Liver (tissue), 9 donors: ENCODE measurements around the gene TREX2. TPM values are rescaled to one million over a fixed set of nuclear protein-coding genes. Genes with fewer than 3 reads are reported as not detected.
"Not testable (repeated sequence)": the region's sequence is repeated elsewhere in the genome, so short reads cannot be mapped to it uniquely, and the experiment has no call there.

ENCODE experiments used
- DNase-seq: peaks from one replicate; pipeline ENCODE4 v3.0.0-alpha.2; 2017; ENCODE audit warnings: low spot score
- H3K27ac ChIP-seq, 2 donors: one replicate each; pipeline ENCODE4 v1.7.0; 2013; ENCODE audit warnings: inconsistent platforms in 2 of 2, low read length in 2 of 2, control low read depth in 1 of 2, low read depth in 1 of 2, mild to moderate bottlenecking in 1 of 2
- H3K27me3 ChIP-seq, 4 donors: one replicate each; pipeline versions ENCODE4 v1.6.1 to v1.7.0; 2013; ENCODE audit warnings: low read length in 3 of 4, inconsistent platforms in 1 of 4, mild to moderate bottlenecking in 1 of 4, moderate library complexity in 1 of 4; ENCODE audit not compliant: control insufficient read depth in 4 of 4, insufficient read depth in 4 of 4
- H3K36me3 ChIP-seq, 4 donors: one replicate each; pipeline versions ENCODE4 v1.6.1 to v1.7.0; 2013; ENCODE audit warnings: low read length in 3 of 4, mild to moderate bottlenecking in 3 of 4, low read depth in 1 of 4, moderate library complexity in 1 of 4; ENCODE audit not compliant: control insufficient read depth in 4 of 4, insufficient read depth in 3 of 4
- H3K4me1 ChIP-seq, 4 donors: one replicate each; pipeline versions ENCODE4 v1.6.1 to v1.7.0; 2013; ENCODE audit warnings: low read length in 3 of 4, mild to moderate bottlenecking in 3 of 4, moderate library complexity in 1 of 4; ENCODE audit not compliant: control insufficient read depth in 4 of 4, insufficient read depth in 4 of 4
- H3K4me3 ChIP-seq, 3 donors: one replicate each; pipeline versions ENCODE4 v1.6.1 to v1.7.0; 2013; ENCODE audit warnings: low read length in 3 of 3, control low read depth in 1 of 3, low read depth in 1 of 3, mild to moderate bottlenecking in 1 of 3
- H3K9ac ChIP-seq, 2 donors: one replicate each; pipeline ENCODE4 v1.7.0; 2013; ENCODE audit warnings: low read length in 2 of 2, mild to moderate bottlenecking in 2 of 2, moderate library complexity in 2 of 2, control low read depth in 1 of 2, low read depth in 1 of 2
- H3K9me3 ChIP-seq, 4 donors: one replicate each; pipeline versions ENCODE4 v1.6.1 to v1.7.0; 2013; ENCODE audit warnings: low read length in 3 of 4; ENCODE audit not compliant: control insufficient read depth in 4 of 4
- ATF3 ChIP-seq: IDR thresholded peaks from 2 replicates; pipeline ENCODE4 v1.6.1; 2016; ENCODE audit warnings: antibody characterized with exemption
- CTCF ChIP-seq: fragments of 150-350 bp; IDR thresholded peaks from 2 replicates; pipeline ENCODE4 v1.5.1; 2017; ENCODE audit warnings: improper control_type of control experiment, low read depth, low read length; ENCODE audit not compliant: missing input control
- EGR1 ChIP-seq, 2 donors: IDR thresholded peaks; 2 replicates each; pipeline ENCODE4 v1.6.1; 2016 to 2018; ENCODE audit warnings: antibody characterized with exemption in 2 of 2, low read depth in 2 of 2
- FOXA1 ChIP-seq: IDR thresholded peaks from 2 replicates; pipeline ENCODE4 v1.6.1; 2016; ENCODE audit warnings: antibody characterized with exemption
- FOXA2 ChIP-seq: IDR thresholded peaks from 2 replicates; pipeline ENCODE4 v1.6.1; 2016; ENCODE audit warnings: antibody characterized with exemption
- GABPA ChIP-seq, 2 donors: IDR thresholded peaks in 1 of 2; conservative IDR thresholded peaks in 1 of 2; 2 replicates each; pipeline ENCODE4 v1.6.1; 2016; ENCODE audit warnings: antibody characterized with exemption in 2 of 2, mild to moderate bottlenecking in 1 of 2, moderate library complexity in 1 of 2
- HNF4A ChIP-seq, 2 donors: conservative IDR thresholded peaks; 2 replicates each; pipeline ENCODE4 v1.6.1; 2016; ENCODE audit warnings: antibody characterized with exemption in 2 of 2, mild to moderate bottlenecking in 2 of 2
- HNF4G ChIP-seq: IDR thresholded peaks from 2 replicates; pipeline ENCODE4 v1.6.1; 2016; ENCODE audit warnings: antibody characterized with exemption
- JUND ChIP-seq, 2 donors: IDR thresholded peaks; 2 replicates each; pipeline ENCODE4 v1.6.1; 2016; ENCODE audit warnings: antibody characterized with exemption in 2 of 2
- MAX ChIP-seq: IDR thresholded peaks from 2 replicates; pipeline ENCODE4 v1.6.1; 2016; ENCODE audit warnings: antibody characterized with exemption
- NR2F2 ChIP-seq: IDR thresholded peaks from 2 replicates; pipeline ENCODE4 v1.6.1; 2016; ENCODE audit warnings: antibody characterized with exemption
- RAD21 ChIP-seq, 2 donors: IDR thresholded peaks; 2 replicates each; pipeline ENCODE4 v1.6.1; 2016; ENCODE audit warnings: antibody characterized with exemption in 2 of 2, mild to moderate bottlenecking in 2 of 2
- SP1 ChIP-seq: IDR thresholded peaks from 2 replicates; pipeline ENCODE4 v1.6.1; 2018; ENCODE audit warnings: antibody characterized with exemption, mild to moderate bottlenecking
- ZBTB33 ChIP-seq: IDR thresholded peaks from 2 replicates; pipeline ENCODE4 v1.6.1; 2016; ENCODE audit warnings: antibody characterized with exemption
- WGBS: extraction: QIAGEN DNeasy Blood & Tissue Kit; methylation state at CpG from one replicate; pipeline ENCODE4 v1.1.7; 2013; 5-methylcytosine and 5-hydroxymethylcytosine counted together
- polyA plus RNA-seq, 2 donors: library from polyadenylated mRNA; stranded (reverse) in 1 of 2; unstranded in 1 of 2; fragments of 200-250 nt in 1 of 2; fragments of >200 nt in 1 of 2; fragmentation: Nextera tagmentation in 1 of 2; extraction: Ambion mirVana in 1 of 2; gene quantifications; one replicate each; pipeline versions ENCODE4 v1.2.1 to v1.2.3, GENCODE V29; 2013 to 2015
- total RNA-seq, 2 donors: library from RNA; depleted of rRNA; stranded (reverse); fragments of >200 nt; gene quantifications; one replicate each; pipeline ENCODE4 v1.2.3, GENCODE V29; 2014
- donor health status: healthy.
- donor health status: healthy.
- donor health status: healthy.
- donor health status: healthy.
- donor health status: healthy.

TREX2 gene
- total and polyA plus RNA-seq, 4 donors: 0.13 to 1.3 (median 1.2) TPM; not detected in 1

GRCh38 chrX:153404333-153404732, 41.5 kb downstream of the TREX2 start:
- H3K4me3 ChIP-seq, H3K9me3 ChIP-seq, H3K27ac ChIP-seq, H3K4me1 ChIP-seq, H3K27me3 ChIP-seq, H3K36me3 ChIP-seq, DNase-seq, H3K9ac ChIP-seq: not testable (repeated sequence)
- 87% methylated on average over 5 of the region's 5 CpGs for WGBS

GRCh38 chrX:153401133-153401764, 44.6 kb downstream of the TREX2 start, which contains the start of gene PNMA6E:
PNMA6E (minus strand) TSS chrX:153401350; CDS start chrX:153398849, 2,501 bp downstream.
- Histone ChIP-seq H3K4me1 (no peaks in the 10 kb centered on the region), H3K9ac (no peak within 1 kb of the TSS), H3K27ac (no peak within 1 kb of the TSS), H3K9me3 (peaks cover 0 to 2% (median 0%) of the 10 kb centered on the region in 4 donors), H3K27me3 (no peaks in the 10 kb centered on the region), H3K36me3 (no peaks in the 10 kb centered on the region), H3K4me3 (no peak within 1 kb of the TSS)
- no peak for DNase-seq
- TF ChIP-seq FOXA1 (no peak), JUND (IDR thresholded peaks at IDR 0.05) (no peak), CTCF (no peak), RAD21 (IDR thresholded peaks at IDR 0.05) (no peak), HNF4A (conservative IDR thresholded peaks at IDR 0.05) (no peak), FOXA2 (no peak), MAX (no peak), ZBTB33 (no peak), NR2F2 (no peak), ATF3 (no peak), EGR1 (IDR thresholded peaks at IDR 0.05; ENCODE audit: low read depth in 2 of 2) (no peak), HNF4G (no peak), SP1 (no peak), GABPA (IDR thresholded peaks at IDR 0.05 in 1 of 2, conservative IDR thresholded peaks at IDR 0.05 in 1 of 2) (no peak)
- WGBS: 95% methylated on average over 29 of the region's 29 CpGs
